NOMO-1 treated with dmso at 0.1 percent for 144 hours (cell line): ENCODE measurements around the gene NFATC1.

Experiments used
- DNase-seq: peaks from one replicate; lab custom pipeline; 2025; ENCODE audit not compliant: unreplicated experiment; lab: John Stamatoyannopoulos, UW

Gene NFATC1

GRCh38 chr18:79438898-79439627, 43.3 kb downstream of the NFATC1 start:
- no peak for DNase-seq

- no peak for DNase-seq
Observed at GRCh38 chr18:79439628-79440023, 43.9 kb downstream of the NFATC1 start.

GRCh38 chr18:79440316-79441110, 44.8 kb downstream of the NFATC1 start:
- DNase-seq = no peak

GRCh38 chr18:79441420-79441819, 45.7 kb downstream of the NFATC1 start:
- DNase-seq = no peak

- no peak for DNase-seq
Observed at GRCh38 chr18:79442508-79443221, 46.9 kb downstream of the NFATC1 start.

GRCh38 chr18:79445221-79445620, 49.5 kb downstream of the NFATC1 start:
- no peak for DNase-seq

- no peak for DNase-seq
Observed at GRCh38 chr18:79445696-79446561, 50.2 kb downstream of the NFATC1 start.

- no peak for DNase-seq
Observed at GRCh38 chr18:79446931-79447330, 51.2 kb downstream of the NFATC1 start.

- DNase-seq = no peak
Observed at GRCh38 chr18:79447703-79448367, 52.1 kb downstream of the NFATC1 start.

GRCh38 chr18:79448621-79449020, 52.9 kb downstream of the NFATC1 start:
- no peak for DNase-seq

GRCh38 chr18:79449551-79450288, 54.0 kb downstream of the NFATC1 start:
- DNase-seq = no peak

- no peak for DNase-seq
Observed at GRCh38 chr18:79450289-79451080, 54.8 kb downstream of the NFATC1 start.

- DNase-seq = no peak
Observed at GRCh38 chr18:79451237-79452125, 55.8 kb downstream of the NFATC1 start.

GRCh38 chr18:79452190-79452990, 56.7 kb downstream of the NFATC1 start:
- DNase-seq = no peak

GRCh38 chr18:79452991-79453645, 57.4 kb downstream of the NFATC1 start:
- no peak for DNase-seq
